GM12875 (cell line): ENCODE results near the gene FOXF1.

ENCODE experiments used
- H3K4me3 ChIP-seq: one replicate; pipeline ENCODE4 v1.5.1; 2011; ENCODE audit warnings: low read depth, low read length, control low read depth
- TF ChIP-seq, protein P1 (sequence below): IDR thresholded peaks from 2 replicates; pipeline ENCODE4 v1.5.1; 2011; ENCODE audit warnings: low read depth, mild to moderate bottlenecking, control low read depth, inconsistent platforms, low read length, moderate library complexity, borderline replicate concordance; ENCODE audit not compliant: insufficient read depth

Gene FOXF1

GRCh38 chr16:86515777-86516622 lies 5.7 kb downstream of the FOXF1 start:
- TF ChIP-seq, protein P1, sequence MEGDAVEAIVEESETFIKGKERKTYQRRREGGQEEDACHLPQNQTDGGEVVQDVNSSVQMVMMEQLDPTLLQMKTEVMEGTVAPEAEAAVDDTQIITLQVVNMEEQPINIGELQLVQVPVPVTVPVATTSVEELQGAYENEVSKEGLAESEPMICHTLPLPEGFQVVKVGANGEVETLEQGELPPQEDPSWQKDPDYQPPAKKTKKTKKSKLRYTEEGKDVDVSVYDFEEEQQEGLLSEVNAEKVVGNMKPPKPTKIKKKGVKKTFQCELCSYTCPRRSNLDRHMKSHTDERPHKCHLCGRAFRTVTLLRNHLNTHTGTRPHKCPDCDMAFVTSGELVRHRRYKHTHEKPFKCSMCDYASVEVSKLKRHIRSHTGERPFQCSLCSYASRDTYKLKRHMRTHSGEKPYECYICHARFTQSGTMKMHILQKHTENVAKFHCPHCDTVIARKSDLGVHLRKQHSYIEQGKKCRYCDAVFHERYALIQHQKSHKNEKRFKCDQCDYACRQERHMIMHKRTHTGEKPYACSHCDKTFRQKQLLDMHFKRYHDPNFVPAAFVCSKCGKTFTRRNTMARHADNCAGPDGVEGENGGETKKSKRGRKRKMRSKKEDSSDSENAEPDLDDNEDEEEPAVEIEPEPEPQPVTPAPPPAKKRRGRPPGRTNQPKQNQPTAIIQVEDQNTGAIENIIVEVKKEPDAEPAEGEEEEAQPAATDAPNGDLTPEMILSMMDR, result no peak
- H3K4me3 ChIP-seq, result no peak overlapping the region

DNA sequence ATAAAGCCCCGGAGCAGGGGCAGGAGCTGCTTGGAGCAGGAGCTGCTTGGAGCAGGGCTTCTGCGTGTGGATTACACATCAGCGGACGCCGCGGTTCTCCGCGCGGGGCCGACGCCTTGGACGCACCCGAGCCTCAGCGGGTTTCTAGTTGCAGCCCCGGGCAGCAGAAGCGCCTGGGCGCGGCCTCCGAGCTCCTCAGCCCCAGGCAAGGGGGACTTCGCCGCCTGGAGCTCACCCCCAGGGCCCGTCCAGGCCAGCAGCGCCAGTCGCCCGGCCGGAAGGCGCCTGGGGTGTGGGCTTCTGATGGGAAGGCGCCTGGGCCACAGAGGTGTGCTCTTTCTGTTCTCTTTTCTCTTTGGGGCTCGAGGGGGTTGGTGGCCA lies 6.3 kb downstream of the FOXF1 start:
- no peak overlapping the region for H3K4me3 ChIP-seq
- TF ChIP-seq, protein P1, result no peak

DNA sequence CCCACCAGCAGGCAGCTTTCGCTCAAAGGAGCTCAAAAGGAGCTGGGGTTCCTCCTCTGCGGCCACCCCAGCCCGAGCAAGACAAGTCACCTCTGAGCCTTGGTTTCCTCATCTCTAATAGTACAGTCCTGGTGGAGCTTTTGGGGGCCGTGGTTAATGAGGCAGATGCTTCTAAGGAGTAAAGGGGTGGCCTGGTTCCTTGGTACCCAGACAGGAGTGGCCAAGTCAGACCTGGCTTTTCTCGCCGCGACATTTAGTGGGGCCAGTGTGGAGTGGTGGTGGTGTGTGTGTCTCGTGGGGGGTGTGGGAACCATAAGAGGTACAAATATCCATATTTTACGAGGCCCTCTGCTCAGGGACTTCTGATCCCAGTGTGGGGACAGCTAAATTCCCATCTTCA lies 6.7 kb downstream of the FOXF1 start:
- H3K4me3 ChIP-seq, result no peak overlapping the region
- TF ChIP-seq, protein P1, result no peak

- H3K4me3 ChIP-seq, result no peak overlapping the region
- TF ChIP-seq, protein P1, result peak; percentile 73
These were observed 7.4 kb downstream of the FOXF1 start for GRCh38 chr16:86517652-86518258.

- TF ChIP-seq, protein P1, result no peak
- H3K4me3 ChIP-seq, result no peak overlapping the region
These were observed 8.8 kb downstream of the FOXF1 start for GRCh38 chr16:86519007-86519648.

DNA sequence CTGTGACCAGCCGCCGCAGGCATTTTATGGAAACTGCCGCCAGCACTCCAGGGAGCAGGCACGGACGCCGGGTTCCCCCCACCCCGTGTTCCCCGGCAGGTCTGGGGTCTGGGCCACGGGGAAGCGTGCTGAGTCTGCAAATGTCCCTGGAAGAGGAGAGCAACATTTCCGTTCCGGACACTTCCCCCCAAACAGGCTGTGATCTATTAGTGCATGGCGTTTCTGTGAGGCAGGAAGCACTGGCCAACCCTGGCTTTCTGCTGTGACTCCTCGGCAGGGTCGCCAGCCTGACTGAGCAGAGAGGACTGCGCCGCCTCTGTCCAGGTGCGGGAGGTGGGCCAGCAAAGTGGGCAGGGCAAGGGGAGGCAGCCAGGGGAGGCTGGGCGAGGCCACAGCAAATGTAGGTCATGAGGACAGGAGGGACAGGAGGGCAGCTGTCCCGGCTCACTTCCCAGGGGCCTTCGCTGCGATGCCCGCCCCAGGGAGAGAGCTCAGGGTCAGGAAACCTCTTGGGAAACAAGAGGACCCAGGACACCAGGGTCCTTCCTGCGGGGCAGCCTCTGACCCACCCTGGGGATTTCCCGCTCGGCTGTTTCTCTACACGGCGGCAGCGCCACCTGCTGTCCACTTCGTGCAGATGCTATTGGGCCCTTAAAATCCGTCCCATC lies 9.5 kb downstream of the FOXF1 start:
- TF ChIP-seq, protein P1, result peak; percentile 87
- H3K4me3 ChIP-seq, result no peak overlapping the region
